Hematopoietic multipotent progenitor cell (in vitro differentiated cells): ENCODE data around the gene KBTBD3. TPM values are rescaled to one million over a fixed set of nuclear protein-coding genes. Genes with fewer than 3 reads are reported as not detected.
A peak's percentile ranks its signal among the peaks of the same experiment; 100 is the strongest.
"Not testable (repeated sequence)": the region's sequence is repeated elsewhere in the genome, so short reads cannot be mapped to it uniquely, and the experiment has no call there.

Experiments
- DNase-seq, 3 donors: peaks; one replicate each; pipeline ENCODE4 v3.0.0-alpha.2; 2011 to 2015; ENCODE audit warnings: low read depth in 2 of 3, low spot score in 2 of 3
- total RNA-seq: library from RNA; depleted of rRNA; stranded (reverse); fragments of >200 nt; gene quantifications from one replicate; pipeline ENCODE4 v1.2.3, GENCODE V29; 2012

The KBTBD3 gene
- total RNA-seq, 1 donor: 2.7 TPM

GRCh38 chr11:106061954-106062949 lies 14.9 kb downstream of the KBTBD3 start:
- DNase-seq: no peak

- no peak for DNase-seq
Measured at GRCh38 chr11:106061249-106061784, 15.8 kb downstream of the KBTBD3 start.

GRCh38 chr11:106059617-106060016 lies 17.5 kb downstream of the KBTBD3 start:
- DNase-seq: no peak

- not testable (repeated sequence) for DNase-seq
Measured at GRCh38 chr11:106058377-106058776, 18.8 kb downstream of the KBTBD3 start.

GRCh38 chr11:106051103-106051502 lies 26.0 kb downstream of the KBTBD3 start:
- DNase-seq: no peak

GRCh38 chr11:106049727-106050476 lies 27.2 kb downstream of the KBTBD3 start:
- DNase-seq: no peak

- no peak for DNase-seq
Measured at GRCh38 chr11:106047631-106048030, 29.5 kb downstream of the KBTBD3 start.

- DNase-seq: no peak
Measured at GRCh38 chr11:106043540-106043939, 33.6 kb downstream of the KBTBD3 start.

- DNase-seq: no peak
Measured at GRCh38 chr11:106032861-106033260, 44.3 kb downstream of the KBTBD3 start.

- DNase-seq: no peak
Measured at GRCh38 chr11:106031936-106032335, 45.2 kb downstream of the KBTBD3 start.

- no peak for DNase-seq
Measured at GRCh38 chr11:106031202-106031810, 45.8 kb downstream of the KBTBD3 start.

- DNase-seq: no peak
Measured at GRCh38 chr11:106030609-106031008, 46.5 kb downstream of the KBTBD3 start.

- DNase-seq: no peak
Measured at GRCh38 chr11:106022795-106023275, 54.3 kb downstream of the KBTBD3 start.

- DNase-seq: peak; percentile 84 to 100 (median 99)
Measured at GRCh38 chr11:106021967-106022794, 55.0 kb downstream of the KBTBD3 start, which contains the start of gene MSANTD4. Gene MSANTD4 (minus strand): TSS chr11:106022240. CDS start chr11:106010917, 11,323 bp downstream.

GRCh38 chr11:106021181-106021966 lies 55.8 kb downstream of the KBTBD3 start:
- DNase-seq: peak in 1 of 3 donors; percentile 8

- no peak for DNase-seq
Measured at GRCh38 chr11:106017093-106017492, 60.1 kb downstream of the KBTBD3 start.

GRCh38 chr11:106015066-106015465 lies 62.1 kb downstream of the KBTBD3 start:
- DNase-seq: no peak

GRCh38 chr11:106014620-106015019 lies 62.5 kb downstream of the KBTBD3 start:
- no peak for DNase-seq

- no peak for DNase-seq
Measured at GRCh38 chr11:106014035-106014434, 63.1 kb downstream of the KBTBD3 start.
